Psoas muscle (tissue), 8 donors: ENCODE measurements around the gene SETBP1. TPM values are rescaled to one million over a fixed set of nuclear protein-coding genes. Genes with fewer than 3 reads are reported as not detected.
A peak's percentile ranks its signal among the peaks of the same experiment; 100 is the strongest.
"Not testable (repeated sequence)": the region's sequence is repeated elsewhere in the genome, so short reads cannot be mapped to it uniquely, and the experiment has no call there.

ENCODE experiments used
- ATAC-seq, 4 donors: fragments of 200-7000 bp; cut with Tn5 transposase; one replicate each; pipeline ENCODE4 v1.9.1; 2020; ENCODE audit warnings: moderate library complexity in 3 of 4, mild to moderate bottlenecking in 2 of 4
- DNase-seq, 2 donors: peaks; one replicate each; pipeline ENCODE4 v3.0.0-alpha.2; 2020
- H3K27ac ChIP-seq: fragments of 200-600 bp; one replicate; pipeline ENCODE4 v1.8.0; 2022
- H3K27me3 ChIP-seq, 3 donors: fragments of 200-600 bp in 1 of 3; one replicate each; pipeline versions ENCODE4 v1.6.1 to v1.8.0; 2013 to 2022; ENCODE audit warnings: low read length in 2 of 3, mild to moderate bottlenecking in 2 of 3, moderate library complexity in 1 of 3; ENCODE audit not compliant: insufficient read depth in 3 of 3
- H3K36me3 ChIP-seq, 2 donors: fragments of 200-600 bp in 1 of 2; one replicate each; pipeline versions ENCODE4 v1.6.1 to v1.8.0; 2013 to 2022; ENCODE audit warnings: low read depth in 1 of 2, mild to moderate bottlenecking in 1 of 2, moderate library complexity in 1 of 2; ENCODE audit not compliant: insufficient read depth in 1 of 2
- H3K4me1 ChIP-seq: fragments of 200-600 bp; one replicate; pipeline ENCODE4 v1.8.0; 2022
- H3K4me3 ChIP-seq: fragments of 200-600 bp; one replicate; pipeline ENCODE4 v1.8.0; 2022; ENCODE audit warnings: mild to moderate bottlenecking
- H3K9me3 ChIP-seq: fragments of 200-600 bp; one replicate; pipeline ENCODE4 v1.8.0; 2022
- WGBS, 3 donors: extraction: QIAGEN DNeasy Blood & Tissue Kit; methylation state at CpG; one replicate each; pipeline versions ENCODE4 v1.1.6 to v1.1.7; 2013; 5-methylcytosine and 5-hydroxymethylcytosine counted together
- intact Hi-C, 2 donors: fragments of 100-400 bp; cut with DNase I; formaldehyde crosslinking; loops; one replicate each; pipeline versions ENCODE4 v1.11.0 to v1.14.2; 2022
- polyA plus RNA-seq, 3 donors: library from polyadenylated mRNA; stranded (reverse); fragments of 200-250 nt; gene quantifications; one replicate each; pipeline ENCODE4 v1.2.3, GENCODE V29; 2013
- total RNA-seq, 4 donors: library from RNA; stranded (reverse); fragmentation: NEBNext Ultra II Directional in 2 of 4; extraction: Animal tissue kit (Norgen Biotek cat#: 25700) in 2 of 4; gene quantifications; one replicate each; pipeline versions ENCODE4 v1.2.1 to v1.2.4, GENCODE V29; 2021 to 2023
- TF ChIP-seq, protein P1 (sequence below): fragments of 200-600 bp; IDR thresholded peaks from one replicate; pipeline ENCODE4 v1.8.0; 2022; ENCODE audit warnings: antibody characterized with exemption
- donor health status: healthy with polysubstance abuse.
- donor health status: DM: no; HTN: no; CAD: no; lungs with moderate emphysema.
- donor health status: Bipolar disorder and iron deficiency.
- donor health status: healthy.
- donor health status: DM: yes; HTN: yes; CAD: no.
- donor health status: DM: no; HTN: no; CAD: no.
- donor health status: DM: no; HTN: no; CAD: no.
- donor health status: DM: yes; HTN: yes; CAD: no.

SETBP1 gene
- total and polyA plus RNA-seq, 7 donors: 0.61 to 21.0 (median 10.5) TPM

DNA sequence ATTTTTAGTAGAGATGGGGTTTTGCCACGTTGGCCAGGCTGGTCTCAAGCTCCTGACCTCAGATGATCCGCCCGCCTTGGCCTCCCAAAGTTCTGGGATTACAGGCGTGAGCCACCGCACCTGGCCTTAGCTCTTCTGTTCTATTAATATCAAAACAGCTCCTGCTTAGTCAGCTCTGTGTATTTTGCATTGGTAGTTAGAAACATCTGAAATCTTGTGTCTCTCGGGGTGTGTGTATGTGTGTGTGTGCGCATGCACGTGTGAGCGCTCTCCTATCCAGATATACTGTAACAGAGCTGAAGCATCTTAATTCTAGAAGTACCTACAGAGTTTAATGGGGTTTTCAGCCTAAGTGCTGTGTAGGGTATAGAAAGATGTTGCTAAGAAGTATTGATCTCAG, 33.7 kb downstream of the SETBP1 start:
- no peaks in the 10 kb centered on the region for H3K9me3 ChIP-seq
- TF ChIP-seq, protein P1, sequence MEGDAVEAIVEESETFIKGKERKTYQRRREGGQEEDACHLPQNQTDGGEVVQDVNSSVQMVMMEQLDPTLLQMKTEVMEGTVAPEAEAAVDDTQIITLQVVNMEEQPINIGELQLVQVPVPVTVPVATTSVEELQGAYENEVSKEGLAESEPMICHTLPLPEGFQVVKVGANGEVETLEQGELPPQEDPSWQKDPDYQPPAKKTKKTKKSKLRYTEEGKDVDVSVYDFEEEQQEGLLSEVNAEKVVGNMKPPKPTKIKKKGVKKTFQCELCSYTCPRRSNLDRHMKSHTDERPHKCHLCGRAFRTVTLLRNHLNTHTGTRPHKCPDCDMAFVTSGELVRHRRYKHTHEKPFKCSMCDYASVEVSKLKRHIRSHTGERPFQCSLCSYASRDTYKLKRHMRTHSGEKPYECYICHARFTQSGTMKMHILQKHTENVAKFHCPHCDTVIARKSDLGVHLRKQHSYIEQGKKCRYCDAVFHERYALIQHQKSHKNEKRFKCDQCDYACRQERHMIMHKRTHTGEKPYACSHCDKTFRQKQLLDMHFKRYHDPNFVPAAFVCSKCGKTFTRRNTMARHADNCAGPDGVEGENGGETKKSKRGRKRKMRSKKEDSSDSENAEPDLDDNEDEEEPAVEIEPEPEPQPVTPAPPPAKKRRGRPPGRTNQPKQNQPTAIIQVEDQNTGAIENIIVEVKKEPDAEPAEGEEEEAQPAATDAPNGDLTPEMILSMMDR: no peak
- 53 to 75% (median 55%) methylated on average over 9 of the region's 9 CpGs for WGBS, 3 donors
- intact Hi-C loops: no loop called here
- peaks cover 41% of the 10 kb centered on the region for H3K4me1 ChIP-seq
- no peaks in the 10 kb centered on the region for H3K36me3 ChIP-seq
- H3K4me3 ChIP-seq: no peak overlapping the region
- ATAC-seq (peak; percentile 35 to 49 (median 42)), DNase-seq (no peak)
- peak overlapping the region; percentile 70 for H3K27ac ChIP-seq
- H3K27me3 ChIP-seq: no peaks in the 10 kb centered on the region

DNA sequence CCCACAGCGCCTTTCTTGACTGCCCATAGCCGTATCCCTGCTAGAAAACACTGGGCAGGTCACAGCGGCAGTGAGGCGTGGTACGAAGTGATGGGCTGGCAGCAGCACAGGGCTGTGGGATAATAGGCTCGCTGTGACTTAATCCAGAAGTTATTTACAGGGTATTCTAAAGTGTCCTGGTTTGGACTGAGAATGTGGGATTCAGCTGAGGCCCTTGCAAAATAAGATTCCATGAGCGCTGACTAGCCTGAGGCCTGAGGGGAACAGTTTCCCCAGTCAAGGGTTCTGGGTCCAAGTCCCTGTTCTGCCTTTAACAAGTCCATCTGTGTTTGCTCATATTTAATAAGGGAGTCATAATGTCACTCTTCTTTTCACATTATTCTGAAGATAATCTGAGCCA, 34.6 kb downstream of the SETBP1 start:
- Histone ChIP-seq H3K27me3 (no peaks in the 10 kb centered on the region), H3K4me1 (peaks cover 34% of the 10 kb centered on the region), H3K9me3 (no peaks in the 10 kb centered on the region), H3K27ac (peak overlapping the region; percentile 70), H3K36me3 (no peaks in the 10 kb centered on the region), H3K4me3 (no peak overlapping the region)
- TF ChIP-seq, protein P1: no peak
- 32 to 43% (median 32%) methylated on average over 7 of the region's 7 CpGs for WGBS, 3 donors
- ATAC-seq: peak; percentile 85 to 95 (median 90)
- intact Hi-C loops: no loop called here
- DNase-seq: peak; percentile 67 to 80

DNA sequence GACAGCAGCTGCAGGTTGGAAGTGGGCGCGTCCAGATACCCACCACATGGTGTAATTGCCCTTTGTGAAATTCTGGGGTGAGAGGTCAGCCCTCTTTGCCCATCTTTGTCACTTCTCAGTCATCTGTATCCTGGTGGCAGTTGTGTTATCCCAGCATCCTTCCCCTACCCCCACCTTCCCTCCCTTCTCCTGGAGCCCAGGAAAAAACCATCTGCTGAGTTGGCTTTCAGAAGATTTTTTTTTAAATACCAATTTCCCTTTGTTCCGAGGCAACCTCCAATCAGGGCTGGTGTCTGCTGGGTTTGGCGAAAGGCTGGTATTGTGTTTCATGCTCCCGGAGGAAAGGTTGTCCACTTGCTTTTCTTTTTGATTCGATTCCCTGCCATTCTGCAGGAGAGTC, 35.2 kb downstream of the SETBP1 start:
- peak in 1 of 4 donors; percentile 28 for ATAC-seq
- intact Hi-C loops: no loop called here
- H3K27ac ChIP-seq: peak overlapping the region; percentile 70
- no peaks in the 10 kb centered on the region for H3K9me3 ChIP-seq
- H3K36me3 ChIP-seq: no peaks in the 10 kb centered on the region
- peaks cover 32% of the 10 kb centered on the region for H3K4me1 ChIP-seq
- TF ChIP-seq, protein P1: no peak
- no peak overlapping the region for H3K4me3 ChIP-seq
- DNase-seq: no peak
- no peaks in the 10 kb centered on the region for H3K27me3 ChIP-seq
- 42 to 57% (median 44%) methylated on average over 6 of the region's 6 CpGs for WGBS, 3 donors

DNA sequence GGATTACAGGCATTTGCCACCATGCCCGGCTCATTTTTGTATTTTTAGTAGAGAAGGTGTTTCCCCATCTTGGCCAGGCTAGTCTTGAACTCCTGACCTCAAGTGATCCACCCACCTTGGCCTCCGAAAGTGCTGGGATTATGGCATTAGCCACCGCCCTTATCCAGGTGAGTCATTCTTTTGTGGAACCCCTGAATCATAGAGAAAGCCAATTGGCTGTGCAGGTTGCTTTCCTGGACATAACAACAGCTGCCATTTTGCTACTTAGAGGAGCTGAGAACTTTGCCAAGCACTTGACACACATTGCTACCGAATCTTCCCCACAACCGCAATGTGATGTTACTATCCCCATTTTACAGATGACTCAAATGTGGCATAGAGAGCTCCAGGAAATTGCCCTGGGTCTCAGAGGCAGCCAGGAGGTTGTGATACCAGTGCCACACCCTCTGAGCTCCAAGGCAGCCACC, 36.0 kb downstream of the SETBP1 start:
- 57 to 87% (median 59%) methylated on average over 5 of the region's 5 CpGs for WGBS, 3 donors
- no peaks in the 10 kb centered on the region for H3K27me3 ChIP-seq
- ATAC-seq (peak; percentile 16 to 78 (median 36)), DNase-seq (no peak)
- H3K27ac ChIP-seq: peak overlapping the region; percentile 70
- H3K4me3 ChIP-seq: no peak overlapping the region
- H3K9me3 ChIP-seq: no peaks in the 10 kb centered on the region
- H3K4me1 ChIP-seq: peaks cover 32% of the 10 kb centered on the region
- intact Hi-C loops: no loop called here
- H3K36me3 ChIP-seq: no peaks in the 10 kb centered on the region
- TF ChIP-seq, protein P1: no peak

DNA sequence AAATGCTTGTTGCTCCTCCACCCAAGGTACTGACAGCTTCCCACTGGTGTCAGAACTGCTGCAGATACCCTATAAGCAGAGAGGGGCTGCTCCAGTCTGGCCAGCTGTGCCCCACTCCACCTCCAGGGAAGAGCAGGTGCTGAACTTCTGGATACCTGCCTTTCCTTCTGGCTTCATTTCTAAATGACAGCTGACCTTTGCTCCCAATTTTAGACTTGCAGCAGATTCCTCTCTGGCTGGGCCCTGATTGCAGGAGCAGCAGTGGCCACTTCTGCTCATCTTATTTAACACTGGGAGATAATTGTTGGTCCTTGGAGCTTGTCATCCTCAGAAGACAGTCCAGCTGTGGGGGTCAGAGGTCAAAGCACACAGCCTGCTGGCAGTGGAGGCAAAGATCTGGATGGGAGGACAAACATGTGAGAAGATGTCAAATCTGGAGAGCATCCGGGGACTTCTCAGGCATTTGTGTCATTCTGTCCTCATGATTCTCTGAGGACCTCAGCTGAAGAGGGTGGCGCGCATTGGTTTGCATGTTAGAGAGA, 38.9 kb downstream of the SETBP1 start:
- DNase-seq: no peak
- no peaks in the 10 kb centered on the region for H3K27me3 ChIP-seq
- intact Hi-C loops: no loop called here
- H3K36me3 ChIP-seq: no peaks in the 10 kb centered on the region
- WGBS, 3 donors: 75 to 95% (median 88%) methylated on average over 3 of the region's 3 CpGs
- TF ChIP-seq, protein P1: no peak
- ATAC-seq: no peak
- no peak overlapping the region for H3K4me3 ChIP-seq
- H3K27ac ChIP-seq: no peak overlapping the region
- H3K4me1 ChIP-seq: peaks cover 45% of the 10 kb centered on the region
- H3K9me3 ChIP-seq: no peaks in the 10 kb centered on the region

DNA sequence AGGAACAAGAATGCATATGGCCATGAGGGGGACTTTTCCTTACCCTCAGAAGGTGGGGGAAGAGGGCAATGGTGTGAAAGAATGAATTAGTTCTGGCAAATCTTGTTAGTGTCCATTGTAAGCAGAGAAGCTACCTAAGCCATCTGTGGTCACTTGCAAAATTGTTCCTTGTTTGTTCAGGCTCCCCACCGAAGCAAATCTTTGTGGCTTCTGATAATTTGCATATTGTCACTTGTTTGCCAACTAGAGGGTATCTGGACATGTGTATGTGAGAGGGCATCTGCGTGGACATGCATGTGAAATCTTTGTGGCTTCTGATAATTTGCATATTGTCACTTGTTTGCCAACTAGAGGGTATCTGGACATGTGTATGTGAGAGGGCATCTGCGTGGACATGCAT, 41.1 kb downstream of the SETBP1 start:
- ATAC-seq, H3K36me3 ChIP-seq, H3K4me3 ChIP-seq, H3K27ac ChIP-seq, intact Hi-C loops, DNase-seq, H3K9me3 ChIP-seq, H3K27me3 ChIP-seq: not testable (repeated sequence)
- H3K4me1 ChIP-seq: peaks cover 42% of the 10 kb centered on the region
- WGBS, 3 donors: 73 to 85% (median 80%) methylated on average over 3 of the region's 3 CpGs
